AG09309 (cell line): Measurements from ENCODE around the gene NTNG2.

Experiments
- DNase-seq: peaks from one replicate; pipeline ENCODE4 v3.0.0-alpha.2; 2010; ENCODE audit warnings: low read depth
- H3K4me3 ChIP-seq: 2 replicates; pipeline ENCODE4 v1.5.1; 2011; ENCODE audit warnings: mild to moderate bottlenecking, low read depth, low read length, moderate library complexity; ENCODE audit not compliant: control insufficient read depth
- CTCF ChIP-seq: IDR thresholded peaks from 2 replicates; pipeline ENCODE4 v1.5.1; 2011; ENCODE audit warnings: mild to moderate bottlenecking, low read depth, low read length, inconsistent platforms; ENCODE audit not compliant: insufficient read depth, control insufficient read depth; ENCODE audit errors: missing control alignments

NTNG2 gene

GRCh38 chr9:132154863-132155567, 6.8 kb upstream of the NTNG2 start:
- DNase-seq: no peak
- H3K4me3 ChIP-seq: no peak overlapping the region
- no peak for TF ChIP-seq CTCF

- no peak for TF ChIP-seq CTCF
- DNase-seq: no peak
- H3K4me3 ChIP-seq: no peak overlapping the region
Observed at GRCh38 chr9:132155568-132155895, 6.3 kb upstream of the NTNG2 start.

- no peak for DNase-seq
Observed at GRCh38 chr9:132156262-132156661, 5.6 kb upstream of the NTNG2 start.

GRCh38 chr9:132157347-132158116, 4.3 kb upstream of the NTNG2 start:
- no peak overlapping the region for H3K4me3 ChIP-seq
- DNase-seq: no peak
- TF ChIP-seq CTCF: no peak

More at GRCh38 chr9:132156262-132156661, 5.6 kb upstream of the NTNG2 start:
- no peak overlapping the region for H3K4me3 ChIP-seq
- no peak for TF ChIP-seq CTCF

- peak; percentile 29 for DNase-seq
Observed at GRCh38 chr9:132160802-132161742, 786 bp upstream of the NTNG2 start.

More at GRCh38 chr9:132160802-132161742, 786 bp upstream of the NTNG2 start:
- TF ChIP-seq CTCF: no peak
- peak overlapping the region; percentile 78 for H3K4me3 ChIP-seq
